Measurements from ENCODE around the gene PRR29. TPM values are rescaled to one million over a fixed set of nuclear protein-coding genes. Genes with fewer than 3 reads are reported as not detected.

PRR29 gene
- total and polyA plus RNA-seq, 2 donors (not counting 3 experiments of a cell fraction or from before 2014, with no cell fraction given) = 0.39 to 1.2 TPM

DNA sequence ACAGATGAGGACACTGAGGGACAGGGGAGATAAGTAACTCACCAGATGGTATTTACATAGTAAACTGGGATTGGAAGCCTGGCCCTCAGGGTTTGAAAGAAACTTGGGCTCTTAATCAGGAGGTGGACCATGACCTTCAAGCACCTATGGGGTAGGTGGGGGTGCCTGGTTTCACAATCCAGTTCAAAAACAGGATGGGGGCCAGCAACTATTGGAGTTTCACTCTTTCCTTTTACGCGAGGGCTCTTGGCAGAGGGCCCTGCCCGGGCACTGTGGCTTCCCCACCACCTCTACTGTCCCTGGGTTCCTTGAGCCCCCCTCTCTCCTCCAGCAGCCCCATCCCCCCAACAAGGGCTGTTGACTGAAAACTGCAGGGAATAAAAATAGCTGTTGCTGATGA lies 11.3 kb upstream of the PRR29 start:
- BruUV-seq (replicated peaks) = no TSS peak
- H2AFZ ChIP-seq (ENCODE audit: low read depth, low read length) = no peak overlapping the region
- no peaks in the 10 kb centered on the region for H3K36me3 ChIP-seq (ENCODE audit: control insufficient read depth in 2 of 2, extremely low read depth in 1 of 2, insufficient read depth in 2 of 2, low read length in 2 of 2)
- FAIRE-seq (no peak), DNase-seq (ENCODE audit: low read depth, low spot score) (peak; percentile 63)
- H3K4me3 ChIP-seq (replicated peaks in 1 of 3; ENCODE audit: insufficient read depth in 1 of 3, low read depth in 1 of 3, low read length in 3 of 3) = no peak overlapping the region
- H3K4me1 ChIP-seq (ENCODE audit: control insufficient read depth, extremely low read depth, insufficient read depth, low read length) = peaks cover 21% of the 10 kb centered on the region
- peaks cover 2% of the 10 kb centered on the region for H3K9me3 ChIP-seq (replicated peaks; ENCODE audit: control insufficient read depth, insufficient read depth, low read length)
- no peak overlapping the region for H3K9ac ChIP-seq (replicated peaks; ENCODE audit: extremely low read depth, insufficient read depth, low read length)
- TF ChIP-seq MYC (IDR thresholded peaks at IDR 0.05; ENCODE audit: low read depth, low read length) = no peak
- no peak for TF ChIP-seq POLR2A (IDR thresholded peaks at IDR 0.05; ENCODE audit: low read depth, low read length)
- no peak for TF ChIP-seq POLR2AphosphoS5 (IDR thresholded peaks at IDR 0.05; ENCODE audit: insufficient read depth, low read depth, low read length)
- no peak for TF ChIP-seq FOS (IDR thresholded peaks at IDR 0.05; ENCODE audit: borderline replicate concordance, insufficient read depth, low read length)
- TF ChIP-seq, protein P1, sequence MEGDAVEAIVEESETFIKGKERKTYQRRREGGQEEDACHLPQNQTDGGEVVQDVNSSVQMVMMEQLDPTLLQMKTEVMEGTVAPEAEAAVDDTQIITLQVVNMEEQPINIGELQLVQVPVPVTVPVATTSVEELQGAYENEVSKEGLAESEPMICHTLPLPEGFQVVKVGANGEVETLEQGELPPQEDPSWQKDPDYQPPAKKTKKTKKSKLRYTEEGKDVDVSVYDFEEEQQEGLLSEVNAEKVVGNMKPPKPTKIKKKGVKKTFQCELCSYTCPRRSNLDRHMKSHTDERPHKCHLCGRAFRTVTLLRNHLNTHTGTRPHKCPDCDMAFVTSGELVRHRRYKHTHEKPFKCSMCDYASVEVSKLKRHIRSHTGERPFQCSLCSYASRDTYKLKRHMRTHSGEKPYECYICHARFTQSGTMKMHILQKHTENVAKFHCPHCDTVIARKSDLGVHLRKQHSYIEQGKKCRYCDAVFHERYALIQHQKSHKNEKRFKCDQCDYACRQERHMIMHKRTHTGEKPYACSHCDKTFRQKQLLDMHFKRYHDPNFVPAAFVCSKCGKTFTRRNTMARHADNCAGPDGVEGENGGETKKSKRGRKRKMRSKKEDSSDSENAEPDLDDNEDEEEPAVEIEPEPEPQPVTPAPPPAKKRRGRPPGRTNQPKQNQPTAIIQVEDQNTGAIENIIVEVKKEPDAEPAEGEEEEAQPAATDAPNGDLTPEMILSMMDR (IDR thresholded peaks at IDR 0.05; ENCODE audit: extremely low read depth in 1 of 2, insufficient read depth in 1 of 2, low read depth in 1 of 2, low read length in 2 of 2) = no peak
- TF ChIP-seq, protein P2, sequence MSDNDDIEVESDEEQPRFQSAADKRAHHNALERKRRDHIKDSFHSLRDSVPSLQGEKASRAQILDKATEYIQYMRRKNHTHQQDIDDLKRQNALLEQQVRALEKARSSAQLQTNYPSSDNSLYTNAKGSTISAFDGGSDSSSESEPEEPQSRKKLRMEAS (IDR thresholded peaks at IDR 0.05; ENCODE audit: insufficient read depth, insufficient read length) = no peak
- TF ChIP-seq EZH2 (IDR thresholded peaks at IDR 0.05; ENCODE audit: borderline replicate concordance, low read depth, low read length, severe bottlenecking) = no peak
- no peak for TF ChIP-seq JUN (IDR thresholded peaks at IDR 0.05; ENCODE audit: borderline replicate concordance, insufficient read depth, insufficient read length, low read depth)
- no peak for TF ChIP-seq GATA2 (IDR thresholded peaks at IDR 0.05; ENCODE audit: insufficient read depth, insufficient read length, low read depth, low read length)
- ChIA-PET CTCF (interaction anchor here (1.3 to 12.0 kb wide), 8 partner anchors 12 to 147 kb away, joined by 3 to 183 read pairs (median 6); partner anchors contain the start of gene GH1), POLR2A (no interaction called here)
- peaks cover under 1 to 4% of the 10 kb centered on the region in 2 experiments for H3K27me3 ChIP-seq (ENCODE audit: control insufficient read depth in 2 of 2, insufficient read depth in 2 of 2, low read length in 2 of 2)
- H3K9me1 ChIP-seq (replicated peaks; ENCODE audit: control insufficient read depth, extremely low read depth, insufficient read depth, low read length) = no peaks in the 10 kb centered on the region
- H3K79me2 ChIP-seq (ENCODE audit: control insufficient read depth, insufficient read depth, low read length) = no peaks in the 10 kb centered on the region
- H4K20me1 ChIP-seq (replicated peaks; ENCODE audit: control insufficient read depth, extremely low read depth, insufficient read depth, low read length) = no peaks in the 10 kb centered on the region
- intact Hi-C loops (cut with micrococcal nuclease) (no loop called here), dilution Hi-C loops (cut with MboI; ENCODE audit: extremely low pct_ligation_motif_present, low sequenced_read_pairs) (no loop called here)
- no peak overlapping the region for H3K27ac ChIP-seq (ENCODE audit: insufficient read depth, low read depth, low read length)
- no peak overlapping the region for H3K4me2 ChIP-seq (ENCODE audit: insufficient read depth, low read length)
